Lower leg skin (tissue), 3 donors: ENCODE results near the gene PITPNB.

Experiments
- CTCF ChIP-seq, 3 donors: fragments of 450-650 bp; IDR thresholded peaks; one replicate each; pipeline ENCODE4 v1.5.1; 2016; ENCODE audit warnings: antibody characterized with exemption in 3 of 3, mild to moderate bottlenecking in 3 of 3, moderate library complexity in 2 of 3
- POLR2A ChIP-seq, 2 donors: fragments of 450-650 bp; IDR thresholded peaks; one replicate each; pipeline ENCODE4 v1.6.1; 2016 to 2017; ENCODE audit warnings: antibody characterized with exemption in 2 of 2, mild to moderate bottlenecking in 1 of 2, moderate library complexity in 1 of 2

GRCh38 chr22:27879923-27880322, 39.1 kb downstream of the PITPNB start:
- TF ChIP-seq CTCF (IDR thresholded peaks at IDR 0.05) (no peak), POLR2A (IDR thresholded peaks at IDR 0.05) (no peak)
